C4-2B (cell line): ENCODE measurements around the gene SEMA4D.

ENCODE experiments used
- CTCF ChIP-seq: fragments of 450-650 bp; conservative IDR thresholded peaks from 2 replicates; pipeline ENCODE4 v1.5.1; 2017; ENCODE audit warnings: mild to moderate bottlenecking
- ZFX ChIP-seq: fragments of 450-650 bp; IDR thresholded peaks from 2 replicates; pipeline ENCODE4 v1.6.1; 2017

- no peak for TF ChIP-seq CTCF
- no peak for TF ChIP-seq ZFX
Observed at GRCh38 chr9:89378541-89378940, 119.4 kb downstream of the SEMA4D start.
